Type B pancreatic cell (in vitro differentiated cells): Measurements from ENCODE around the gene MACROD1. TPM values are rescaled to one million over a fixed set of nuclear protein-coding genes. Genes with fewer than 3 reads are reported as not detected.
A peak's percentile ranks its signal among the peaks of the same experiment; 100 is the strongest.

Source experiments
- DNase-seq: peaks from one replicate; pipeline ENCODE4 v3.0.0; 2021; ENCODE audit warnings: mixed read lengths; ENCODE audit not compliant: unreplicated experiment; ENCODE audit errors: extremely low spot score
- H3K27ac Mint-ChIP-seq: 2 replicates; pipeline ENCODE4 v1.8.0; 2021; ENCODE audit warnings: mild to moderate bottlenecking, mixed read lengths
- H3K27me3 Mint-ChIP-seq: 2 replicates; pipeline ENCODE4 v1.8.0; 2021; ENCODE audit warnings: mixed read lengths
- H3K36me3 Mint-ChIP-seq: 2 replicates; pipeline ENCODE4 v1.8.0; 2021; ENCODE audit warnings: mixed read lengths
- H3K4me1 Mint-ChIP-seq: one replicate; pipeline ENCODE4 v1.8.0; 2021; ENCODE audit warnings: mixed read lengths; ENCODE audit not compliant: unreplicated experiment
- H3K4me3 Mint-ChIP-seq: 2 replicates; pipeline ENCODE4 v1.8.0; 2021; ENCODE audit warnings: mild to moderate bottlenecking, mixed read lengths
- H3K9me3 Mint-ChIP-seq: 2 replicates; pipeline ENCODE4 v1.8.0; 2021; ENCODE audit warnings: mixed read lengths
- CTCF ChIP-seq: fragments of 200-600 bp; sonication (generic); conservative IDR thresholded peaks from 2 replicates; pipeline ENCODE4 v1.5.0; 2021; ENCODE audit warnings: antibody characterized with exemption, mild to moderate bottlenecking
- total RNA-seq: library from RNA; stranded (reverse); gene quantifications from 2 replicates; pipeline ENCODE4 v1.2.1, GENCODE V29; 2021; ENCODE audit warnings: low replicate concordance

MACROD1 gene
- total RNA-seq, 1 donor from 2014 or later: 21.1 TPM

GRCh38 chr11:63993993-63994392 lies 171.9 kb downstream of the MACROD1 start:
- no peak for TF ChIP-seq CTCF
- peaks cover 7% of the 10 kb centered on the region for H3K4me1 Mint-ChIP-seq
- H3K36me3 Mint-ChIP-seq: peaks cover 14% of the 10 kb centered on the region

GRCh38 chr11:63993100-63993499 lies 172.8 kb downstream of the MACROD1 start:
- Mint-ChIP-seq H3K4me3 (peak overlapping the region; percentile 61), H3K27me3 (no peaks in the 10 kb centered on the region), H3K27ac (peak overlapping the region; percentile 34), H3K9me3 (no peaks in the 10 kb centered on the region), H3K4me1 (peaks cover 7% of the 10 kb centered on the region), H3K36me3 (peaks cover 18% of the 10 kb centered on the region)
- DNase-seq: no peak
- TF ChIP-seq CTCF: no peak

More at GRCh38 chr11:63993993-63994392, 171.9 kb downstream of the MACROD1 start:
- no peaks in the 10 kb centered on the region for H3K27me3 Mint-ChIP-seq
- H3K27ac Mint-ChIP-seq: no peak overlapping the region
- H3K4me3 Mint-ChIP-seq: no peak overlapping the region
- no peak for DNase-seq
- H3K9me3 Mint-ChIP-seq: no peaks in the 10 kb centered on the region

- no peak for TF ChIP-seq CTCF
- Mint-ChIP-seq H3K9me3 (no peaks in the 10 kb centered on the region), H3K4me3 (no peak overlapping the region), H3K36me3 (peaks cover 18% of the 10 kb centered on the region), H3K27me3 (no peaks in the 10 kb centered on the region), H3K27ac (no peak overlapping the region), H3K4me1 (peaks cover 14% of the 10 kb centered on the region)
- no peak for DNase-seq
Measured at GRCh38 chr11:63991558-63991957, 174.4 kb downstream of the MACROD1 start.

- H3K4me3 Mint-ChIP-seq: peak overlapping the region; percentile 86
- H3K9me3 Mint-ChIP-seq: no peaks in the 10 kb centered on the region
- TF ChIP-seq CTCF: no peak
- no peak for DNase-seq
- no peak overlapping the region for H3K27ac Mint-ChIP-seq
- no peaks in the 10 kb centered on the region for H3K27me3 Mint-ChIP-seq
- peaks cover 15% of the 10 kb centered on the region for H3K36me3 Mint-ChIP-seq
- H3K4me1 Mint-ChIP-seq: peaks cover 23% of the 10 kb centered on the region
Measured at GRCh38 chr11:63986932-63987513, 178.9 kb downstream of the MACROD1 start.

- H3K27ac Mint-ChIP-seq: peak within 1 kb of the TSS; percentile 97
- peak; percentile 94 for DNase-seq
- H3K9me3 Mint-ChIP-seq: no peaks in the 10 kb centered on the region
- H3K36me3 Mint-ChIP-seq: peaks cover 11% of the 10 kb centered on the region
- no peaks in the 10 kb centered on the region for H3K27me3 Mint-ChIP-seq
- TF ChIP-seq CTCF: no peak
- peaks cover 21% of the 10 kb centered on the region for H3K4me1 Mint-ChIP-seq
- peak within 1 kb of the TSS; percentile 100 for H3K4me3 Mint-ChIP-seq
Measured at GRCh38 chr11:63986156-63986931, 179.6 kb downstream of the MACROD1 start, which contains the start of gene OTUB1. Gene OTUB1 (plus strand): TSS chr11:63986438. CDS start chr11:63986457, 19 bp downstream.
